Superior temporal gyrus (tissue), 1 donor: ENCODE measurements around the gene LTF.
"Not testable (repeated sequence)": the region's sequence is repeated elsewhere in the genome, so short reads cannot be mapped to it uniquely, and the experiment has no call there.

Experiments
- DNase-seq: peaks from one replicate; pipeline ENCODE4 v3.0.0-alpha.2; 2016; ENCODE audit errors: extremely low spot score

Gene LTF

DNA sequence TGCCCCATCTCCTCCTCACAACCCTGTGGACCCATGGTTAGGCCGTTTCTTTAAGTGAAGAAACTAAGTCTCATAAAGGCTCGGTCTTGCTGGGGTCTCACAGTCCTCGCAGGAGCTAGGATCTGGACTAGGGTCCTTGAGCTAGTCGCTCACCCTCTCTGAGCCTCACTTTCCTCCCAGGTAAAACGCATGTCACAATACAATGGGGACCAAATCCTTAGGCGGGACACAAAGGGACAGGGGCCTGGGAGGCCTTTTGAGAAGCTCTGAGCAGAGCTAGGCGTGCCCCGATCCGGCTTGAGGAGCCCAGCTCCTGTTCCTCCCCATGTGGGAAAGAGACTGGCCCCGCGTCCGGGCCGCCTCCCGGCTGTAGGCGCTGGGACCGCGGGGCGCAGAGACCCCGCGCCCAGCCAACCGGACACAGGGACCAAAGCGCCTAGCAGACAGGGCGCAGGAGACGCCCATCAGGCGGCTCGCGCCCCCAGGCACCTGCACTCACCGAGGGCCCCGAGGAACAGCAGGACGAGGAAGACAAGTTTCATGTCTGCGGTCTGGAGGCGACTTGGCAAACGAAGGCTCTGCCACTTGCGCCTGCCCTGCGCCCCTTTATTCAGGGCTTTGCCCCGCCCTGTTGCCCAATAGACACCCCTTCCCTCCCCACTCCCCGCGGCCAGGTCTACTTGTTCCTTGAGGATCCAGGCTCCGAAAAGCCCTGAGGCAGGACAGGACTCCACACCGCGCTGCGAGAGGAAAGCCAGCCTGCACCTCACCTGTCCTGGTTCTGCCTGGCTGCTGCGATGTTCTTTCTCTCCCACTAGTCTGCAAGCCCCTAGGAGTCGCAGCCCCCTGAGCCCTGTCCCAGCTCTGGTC lies at the start of gene LTF:
Gene LTF (minus strand): TSS at position 580 of the 870 bp plus-strand sequence. CDS start 38 bp downstream, at position 542.
- DNase-seq, result no peak

DNA sequence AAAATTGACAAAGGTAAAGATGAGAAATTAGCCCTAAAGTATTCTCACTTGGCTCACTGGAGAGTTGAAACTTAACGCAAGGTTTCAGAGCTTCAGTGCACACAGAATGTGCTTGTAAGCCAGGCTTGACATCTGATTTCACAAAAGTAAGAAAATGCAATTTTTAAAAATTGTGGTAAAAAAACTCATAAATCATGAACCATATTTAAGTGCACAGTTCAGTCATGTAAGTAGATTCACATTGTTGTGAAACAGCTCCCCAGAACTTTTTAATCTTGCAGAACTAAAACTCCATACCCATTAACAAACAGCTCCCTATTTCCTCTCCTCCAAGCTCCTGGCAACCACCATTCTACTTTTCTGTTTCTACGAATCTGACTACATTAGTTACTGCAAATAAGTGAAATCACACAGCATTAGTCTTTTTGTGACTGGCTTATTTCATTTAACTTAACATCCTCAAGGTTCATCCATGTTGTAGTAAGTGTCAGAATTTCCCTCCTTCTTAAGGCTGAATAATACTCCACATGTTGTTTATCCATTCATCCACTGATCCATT lies 47.6 kb upstream of the LTF start:
- DNase-seq, result no peak

DNA sequence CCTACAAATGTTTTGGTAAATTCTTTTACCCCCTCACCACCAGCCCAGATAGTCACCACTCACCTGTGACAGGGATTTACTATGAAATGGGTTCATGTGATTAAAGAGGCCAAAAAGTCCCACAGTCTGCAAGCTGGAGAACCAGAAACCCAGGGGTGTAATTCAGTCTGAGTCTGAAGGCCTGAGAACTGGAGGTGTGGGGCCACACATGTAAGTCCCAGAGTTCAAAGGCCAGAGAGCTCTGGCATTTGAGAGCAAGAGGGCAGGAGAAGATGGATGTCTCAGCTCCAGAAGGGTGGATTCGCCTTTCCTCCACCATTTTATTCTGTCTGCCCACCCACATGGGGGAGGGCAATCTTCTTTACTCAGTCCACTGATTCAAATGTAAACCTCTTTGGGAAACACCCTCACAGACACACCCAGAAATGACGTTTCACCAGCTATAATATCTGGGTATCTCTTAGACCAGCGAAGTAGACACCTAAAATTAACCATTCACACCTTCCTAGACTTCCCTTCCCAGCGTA lies 45.0 kb upstream of the LTF start:
- no peak for DNase-seq

DNA sequence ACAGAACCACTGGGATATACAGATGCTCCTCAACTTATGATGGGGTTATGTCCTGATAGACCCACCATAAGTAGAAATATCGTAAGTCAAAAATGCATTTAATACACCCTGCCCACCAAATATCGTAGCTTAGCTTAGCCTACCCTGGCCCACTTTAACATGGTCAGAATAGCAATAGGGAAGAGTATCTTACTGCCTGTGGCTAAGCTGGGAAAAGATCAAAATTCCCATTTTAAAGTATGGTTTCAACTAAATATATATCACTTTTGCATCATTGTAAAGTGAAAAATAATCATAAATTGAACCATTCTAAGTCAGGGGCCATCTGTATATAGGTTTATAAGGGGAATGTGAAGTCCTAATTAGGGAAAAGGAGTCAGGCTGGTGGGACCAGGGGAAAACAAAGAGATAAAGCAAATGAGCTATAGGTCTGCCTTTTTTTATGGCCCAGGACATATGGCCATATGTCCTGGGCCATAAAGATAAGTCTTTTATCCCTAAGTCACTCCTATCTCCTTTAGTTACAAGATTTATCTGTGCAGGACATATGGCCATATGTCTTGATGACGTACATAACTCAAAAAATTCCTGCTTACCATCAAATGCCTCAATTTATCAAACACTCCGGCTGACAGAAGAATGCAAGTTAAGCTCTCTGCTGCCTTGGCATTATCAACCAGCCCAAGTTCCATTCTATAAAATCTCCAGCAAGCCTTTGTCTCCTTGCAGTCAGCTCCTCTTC lies 44.3 kb upstream of the LTF start:
- no peak for DNase-seq

DNA sequence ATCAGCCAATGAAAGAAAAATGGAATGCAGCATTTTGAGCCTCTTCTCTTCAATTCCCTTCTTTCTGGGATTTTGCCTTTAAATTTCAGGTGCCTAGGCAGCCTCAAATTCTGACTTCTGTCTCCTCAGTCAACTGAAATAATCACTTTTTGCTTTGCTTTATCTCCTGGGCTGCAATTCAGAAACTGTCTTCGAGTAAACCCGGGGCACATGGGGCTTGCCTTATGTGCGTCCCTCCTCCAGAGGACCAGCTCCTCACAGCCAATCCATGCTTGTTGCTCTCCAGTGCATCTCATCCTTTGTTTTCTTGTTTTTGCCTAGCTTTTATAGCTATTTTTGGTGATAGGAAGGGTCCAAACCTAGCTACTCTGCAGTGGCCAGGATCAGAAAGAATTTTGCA lies 41.8 kb upstream of the LTF start:
- no peak for DNase-seq

DNA sequence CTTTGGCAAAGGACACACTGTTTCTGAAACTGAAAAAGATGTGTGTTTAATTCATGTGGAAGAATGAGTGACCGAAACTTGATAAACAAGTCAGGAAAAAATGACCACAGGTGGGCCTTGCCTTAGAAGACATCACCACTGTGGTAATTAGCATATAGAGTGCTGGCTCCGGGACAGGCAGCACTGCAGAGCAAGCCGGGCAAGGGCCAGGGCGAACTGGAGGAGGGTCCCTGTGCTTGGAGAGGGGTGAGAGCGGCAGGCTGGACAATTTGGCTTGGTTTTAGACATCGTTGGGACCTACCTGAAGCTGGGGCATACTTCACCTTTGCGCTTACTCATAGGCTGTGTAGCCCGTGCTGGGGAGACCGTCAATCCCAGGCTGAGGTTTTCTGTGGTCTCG lies 41.2 kb upstream of the LTF start:
- no peak for DNase-seq

DNA sequence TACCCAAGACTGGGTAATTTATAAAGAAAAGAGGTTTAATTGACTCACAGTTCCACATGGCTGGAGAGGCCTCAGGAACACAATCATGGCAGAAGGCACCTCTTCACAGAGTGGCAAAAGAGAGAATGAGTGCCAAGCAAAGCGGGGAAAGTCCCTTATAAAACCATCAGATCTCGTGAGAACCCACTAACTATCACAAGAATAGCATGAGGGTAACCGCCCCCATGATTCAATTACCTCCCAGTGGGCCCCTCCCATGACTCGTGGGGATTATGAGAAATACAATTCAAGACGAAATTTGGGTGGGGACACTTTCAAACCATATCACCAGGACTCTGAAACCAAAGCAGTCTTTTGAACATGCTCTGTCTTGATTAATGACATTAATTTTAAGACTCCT lies 40.1 kb upstream of the LTF start:
- DNase-seq, result no peak

DNA sequence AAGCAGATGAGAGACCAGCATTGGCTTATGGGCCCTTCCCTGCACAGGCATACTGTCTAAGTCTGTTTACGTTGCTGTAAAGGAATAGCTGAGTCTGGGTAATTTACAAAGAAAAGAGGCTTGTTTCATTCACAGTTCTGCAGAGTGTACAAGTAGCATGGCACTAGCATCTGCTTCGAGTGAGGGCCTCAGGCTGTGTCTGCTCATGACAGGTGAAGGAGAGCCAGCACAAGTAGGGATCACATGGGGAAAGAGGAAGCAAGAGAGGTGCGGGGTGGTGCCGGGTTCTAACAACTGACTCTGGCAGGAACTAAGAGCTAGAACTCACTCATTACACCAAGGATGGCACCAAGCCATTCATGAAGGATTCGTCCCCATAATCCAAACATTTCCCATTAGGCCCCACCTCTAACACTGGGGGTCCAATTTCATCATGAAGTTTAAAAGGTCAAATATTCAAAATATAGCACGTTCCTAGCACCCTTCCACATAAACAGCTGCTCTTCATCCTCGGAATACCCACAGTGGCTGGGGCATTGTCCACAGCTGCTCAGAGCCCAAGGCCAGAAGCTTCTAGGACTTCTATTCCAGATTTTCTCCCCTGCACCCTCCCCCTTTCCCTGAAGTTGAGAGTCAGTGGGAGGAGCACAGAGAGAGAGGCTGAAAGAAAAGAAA lies 38.6 kb upstream of the LTF start:
- DNase-seq, result no peak

DNA sequence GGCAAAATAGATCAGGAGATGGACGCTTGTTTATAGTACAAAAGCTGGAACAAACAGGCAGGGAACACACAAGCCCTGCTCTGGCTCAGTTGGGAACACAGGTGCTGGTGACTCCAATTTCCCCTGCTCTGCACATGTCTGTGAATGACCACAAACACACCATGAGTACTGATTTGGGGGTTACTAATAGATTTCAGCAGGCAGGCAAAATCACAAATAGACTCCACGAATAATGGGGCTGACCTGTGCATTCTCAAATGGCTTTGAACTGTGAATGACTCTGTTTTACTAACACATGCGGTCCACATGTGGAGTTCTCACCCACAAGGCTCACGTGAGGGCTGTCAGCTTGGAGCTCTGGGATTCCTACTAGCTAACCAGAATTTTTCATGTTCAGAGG lies 37.0 kb upstream of the LTF start:
- no peak for DNase-seq

DNA sequence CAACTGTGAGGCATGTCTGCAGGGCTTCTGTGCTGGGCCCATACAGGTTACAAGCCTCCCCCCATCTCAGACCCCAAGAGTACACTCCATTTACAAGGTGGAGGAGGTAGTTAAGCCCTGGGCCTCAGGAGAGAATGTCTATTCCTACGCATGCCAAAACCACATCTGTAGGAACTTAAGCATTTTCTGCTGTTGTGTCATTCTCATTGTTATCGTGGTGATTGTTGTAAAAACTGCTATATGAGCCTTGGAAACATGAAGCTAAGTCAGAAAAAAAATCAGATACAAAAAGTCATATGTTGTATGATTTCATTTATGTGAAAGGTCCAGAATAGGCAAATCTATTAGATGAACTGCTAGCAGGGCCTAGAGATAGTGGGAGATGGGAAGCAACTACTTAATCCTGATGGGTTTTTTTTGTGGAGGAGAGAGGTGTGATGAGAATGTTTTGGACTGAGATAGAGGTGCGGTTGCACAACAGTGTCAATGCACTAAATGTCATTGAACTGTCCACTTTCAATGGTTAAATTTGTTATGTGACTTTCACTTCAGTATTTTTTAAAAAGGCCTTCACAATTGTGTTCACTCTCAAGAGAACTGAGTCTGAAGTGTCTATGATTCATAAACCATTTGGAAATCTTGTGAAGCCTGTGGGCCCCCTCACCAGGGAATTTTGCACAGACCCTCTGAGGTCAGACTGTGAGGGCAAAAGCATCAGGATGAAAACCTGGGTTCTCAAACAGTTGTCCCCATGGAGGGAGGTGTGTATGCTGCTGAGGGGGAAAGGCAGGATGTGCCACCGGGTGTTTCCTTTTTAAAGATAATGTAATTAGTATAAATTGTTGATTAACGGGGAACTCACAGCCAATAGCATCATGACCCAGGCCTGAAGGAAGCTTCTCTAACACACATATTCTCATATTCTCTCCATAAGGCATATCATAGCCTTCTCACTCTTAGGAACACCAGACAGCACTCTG lies 36.2 kb upstream of the LTF start:
- DNase-seq, result no peak

DNA sequence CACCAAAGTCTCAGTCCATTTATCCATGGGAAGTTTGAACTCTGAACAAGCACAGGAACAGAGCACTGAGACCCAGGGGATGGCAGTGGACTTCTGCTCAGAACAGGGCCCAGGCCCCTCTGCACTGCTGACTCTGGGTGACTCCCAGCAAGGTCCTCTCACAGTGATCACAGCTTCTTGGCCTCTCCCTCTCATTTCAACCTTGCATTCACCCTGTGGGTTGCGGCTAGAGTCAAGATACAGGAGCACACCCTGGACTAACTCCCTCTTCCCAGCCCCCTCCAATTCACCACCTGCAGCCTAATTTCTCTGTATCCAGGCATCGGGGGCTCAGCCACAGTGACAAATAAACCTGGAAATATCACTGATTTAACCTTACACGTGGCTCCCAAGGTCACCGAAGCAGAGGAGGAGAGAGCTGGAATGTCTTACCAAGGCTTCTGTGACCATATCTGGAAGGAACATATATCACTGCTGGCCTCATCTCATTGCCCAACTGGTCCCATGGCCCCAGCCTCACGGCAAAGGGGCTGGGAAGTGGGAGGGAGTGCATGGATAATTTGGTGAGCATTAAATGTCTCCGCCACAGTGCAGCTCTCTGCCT lies 34.3 kb upstream of the LTF start:
- no peak for DNase-seq

DNA sequence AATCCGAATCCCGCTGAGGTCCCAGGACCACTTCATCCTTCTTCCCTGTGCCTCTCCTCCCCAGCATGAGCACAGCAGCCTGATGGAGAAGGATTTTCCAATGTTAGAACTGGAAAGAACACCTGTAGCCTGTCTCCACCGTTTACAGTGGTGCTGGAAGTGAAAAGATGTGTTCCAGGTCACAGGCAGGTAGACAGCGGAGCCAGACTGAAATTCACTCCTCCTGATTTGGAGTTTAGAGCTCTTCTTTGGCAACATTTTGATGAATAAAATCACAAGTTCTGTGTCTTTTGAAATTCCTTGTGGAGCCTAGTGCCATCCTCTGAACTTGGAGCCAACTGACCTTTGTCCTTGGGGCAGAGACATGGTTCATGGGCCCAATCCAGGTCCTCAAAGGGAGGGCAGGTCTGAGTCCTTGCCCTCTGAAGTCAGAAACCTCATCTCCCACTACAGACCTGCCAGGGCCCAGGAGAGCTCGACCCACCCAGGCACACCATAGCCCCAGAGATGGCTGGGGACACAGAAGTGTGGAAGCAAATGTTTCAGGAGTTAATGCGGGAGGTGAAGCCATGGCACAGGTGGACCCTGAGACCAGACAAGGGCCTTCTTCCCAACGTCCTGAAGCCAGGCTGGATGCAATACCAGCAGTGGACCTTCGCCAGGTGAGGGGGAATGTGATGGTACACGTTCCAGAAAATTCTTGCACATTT lies 33.0 kb upstream of the LTF start, which contains the start of gene RTP3:
Gene RTP3 (plus strand): TSS at position 421 of the 710 bp plus-strand sequence. CDS start 87 bp downstream, at position 508.
- DNase-seq, result no peak

DNA sequence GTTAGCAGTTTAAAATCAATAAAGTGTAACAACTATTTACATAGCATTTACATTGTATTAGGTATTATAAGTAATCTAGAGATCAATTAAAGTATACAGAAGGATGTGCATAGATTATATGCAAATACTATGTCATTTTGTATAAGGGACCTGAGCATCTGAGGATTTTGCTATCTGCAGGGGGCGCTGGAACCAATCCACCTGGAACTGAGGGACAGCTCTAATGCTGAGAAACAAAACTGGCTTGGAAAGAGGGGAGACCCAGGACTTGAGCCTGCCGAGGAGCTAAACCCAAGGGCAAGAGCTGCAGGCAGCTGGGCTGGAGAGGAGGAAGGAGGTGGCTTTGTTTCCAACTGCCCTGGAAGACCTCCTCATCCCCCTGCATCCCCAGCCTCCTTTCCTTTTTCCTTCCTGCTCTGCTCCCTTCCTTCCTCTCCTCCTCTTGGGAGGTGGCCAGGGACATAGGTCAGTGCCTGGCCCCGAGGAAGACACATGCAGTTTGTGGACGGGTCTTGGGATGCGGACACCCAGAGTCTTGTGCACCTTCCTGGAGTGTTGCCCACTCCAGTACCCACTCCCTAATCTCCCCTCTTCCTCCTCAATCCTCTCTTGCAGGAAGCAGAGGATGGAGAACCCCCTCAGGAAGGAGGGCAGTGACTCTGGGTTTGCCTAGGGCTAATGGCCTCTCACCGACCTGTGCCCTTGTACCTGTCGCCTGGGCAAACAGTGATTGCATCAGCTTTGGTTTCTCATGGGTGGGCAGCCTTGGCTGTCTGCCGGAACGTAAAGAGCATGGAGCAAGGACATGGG lies 32.2 kb upstream of the LTF start:
- no peak for DNase-seq

DNA sequence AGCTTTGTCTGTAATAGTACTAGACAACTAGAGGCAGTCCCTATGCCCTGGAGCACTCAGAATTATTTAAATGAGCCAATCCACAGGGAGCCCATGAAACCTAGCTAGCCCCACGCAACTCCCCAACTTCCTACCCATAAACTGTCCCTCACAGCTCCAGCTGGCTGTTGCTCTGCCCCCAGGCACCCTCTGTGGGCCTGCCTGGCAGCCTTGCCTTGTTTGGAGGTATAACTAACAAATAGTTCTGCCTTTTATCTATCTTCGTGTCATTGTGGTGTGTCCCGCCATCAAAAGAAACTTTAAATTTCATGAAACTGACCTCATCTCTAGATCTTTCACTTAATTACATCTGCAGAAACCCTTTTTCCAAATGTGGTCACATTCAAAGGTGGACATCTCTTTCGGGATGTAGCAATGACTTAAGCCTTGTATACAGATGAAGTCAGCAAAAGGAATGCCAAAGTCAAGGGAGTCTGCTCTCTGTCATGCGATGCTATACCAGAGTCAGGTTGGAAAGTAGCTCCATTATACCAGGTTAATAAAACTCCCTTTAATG lies 31.3 kb upstream of the LTF start:
- DNase-seq, result no peak

DNA sequence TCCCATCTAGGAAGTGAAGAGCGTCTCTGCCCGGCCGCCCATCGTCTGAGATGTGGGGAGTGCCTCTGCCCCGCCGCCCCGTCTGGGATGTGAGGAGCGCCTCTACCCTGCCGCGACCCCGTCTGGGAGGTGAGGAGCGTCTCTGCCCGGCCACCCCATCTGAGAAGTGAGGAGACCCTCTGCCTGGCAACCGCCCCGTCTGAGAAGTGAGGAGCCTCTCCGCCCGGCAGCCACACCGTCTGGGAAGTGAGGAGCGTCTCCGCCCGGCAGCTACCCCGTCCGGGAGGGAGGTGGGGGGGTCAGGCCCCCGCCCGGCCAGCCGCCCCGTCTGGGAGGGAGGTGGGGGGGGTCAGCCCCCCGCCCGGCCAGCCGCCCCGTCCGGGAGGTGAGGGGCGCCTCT lies 29.8 kb upstream of the LTF start:
- not testable (repeated sequence) for DNase-seq

DNA sequence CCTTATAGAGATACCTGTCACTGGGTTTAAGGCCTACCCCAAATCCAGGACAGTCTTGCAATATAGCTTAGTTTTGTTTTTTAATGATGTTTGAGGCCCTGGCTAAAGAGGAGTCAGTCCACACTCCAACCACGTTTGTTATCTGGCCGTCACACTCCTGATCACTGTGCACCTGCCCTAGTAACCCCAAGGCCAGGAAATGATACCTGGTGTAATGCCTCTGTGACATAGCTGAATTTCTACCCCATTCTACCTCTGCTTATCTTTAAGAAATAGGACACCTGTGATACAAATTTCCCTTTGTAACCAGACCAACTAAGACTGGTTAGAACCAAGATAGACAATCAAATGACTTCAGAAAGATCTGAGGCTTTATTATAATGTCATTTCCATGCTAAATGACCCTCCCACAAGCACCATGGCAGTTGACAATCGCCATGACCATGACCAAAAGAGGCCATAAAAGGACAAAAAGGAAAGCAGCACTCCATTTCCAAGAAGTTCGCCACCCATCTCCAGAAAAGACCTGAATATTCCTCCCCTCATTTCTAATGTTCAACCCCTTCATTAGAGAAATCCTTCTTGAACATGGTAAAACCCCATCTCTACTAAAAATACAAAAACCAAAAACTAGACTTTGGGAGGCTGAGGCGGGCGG lies 28.3 kb upstream of the LTF start:
- no peak for DNase-seq

DNA sequence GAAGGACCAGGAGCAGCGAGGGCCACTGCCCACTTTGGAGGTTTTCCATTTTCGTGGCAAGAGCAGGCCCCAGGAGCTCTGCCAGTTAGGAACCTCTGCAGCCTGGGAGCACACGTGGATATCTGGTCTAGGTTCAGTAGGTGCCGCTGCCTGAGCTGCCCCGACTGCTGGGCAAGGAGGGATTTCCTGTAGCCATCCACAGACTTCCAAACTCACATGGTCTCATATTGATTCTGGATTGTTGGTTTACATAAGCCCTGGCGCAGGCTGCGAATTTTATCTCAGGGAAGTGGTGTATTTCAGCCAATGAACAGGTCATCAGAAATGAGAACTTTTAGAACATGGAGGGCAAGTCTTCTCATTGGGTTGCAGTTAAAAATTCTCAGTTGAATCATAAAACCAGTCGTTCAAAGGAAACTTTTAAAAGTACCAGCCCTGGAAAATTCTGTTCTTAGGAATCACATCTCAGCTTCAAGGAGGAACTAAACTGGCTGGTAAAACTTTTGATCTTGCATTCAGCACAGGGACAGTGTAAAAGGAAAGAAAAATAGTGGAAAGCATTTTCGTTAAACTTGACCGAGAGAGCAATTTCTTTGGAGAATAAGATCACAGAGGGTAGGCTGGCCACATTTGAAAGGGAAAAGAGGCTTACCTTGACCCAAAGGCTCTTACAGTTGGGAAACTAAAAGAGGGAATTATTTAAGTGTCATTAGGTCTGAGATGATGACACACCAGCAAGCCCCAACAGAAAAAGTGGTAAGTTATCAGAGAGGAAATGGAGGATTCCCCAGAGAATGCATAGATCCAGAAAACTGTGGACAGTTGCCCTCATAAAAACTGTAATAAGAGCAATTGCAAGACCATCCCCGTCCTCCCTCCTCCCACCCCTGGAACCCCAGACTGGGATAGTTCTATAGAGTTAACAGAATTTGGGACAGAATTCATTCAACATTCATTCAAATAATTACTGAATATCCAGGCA lies 26.7 kb upstream of the LTF start:
- DNase-seq, result no peak
